GM10248 (cell line): ENCODE measurements around the gene CAMK4.

Experiments used
- CTCF ChIA-PET: fragments of 300-600 bp; sonication (Branson Sonifier 250); formaldehyde crosslinking; extraction: SDS; loops from one replicate; lab custom pipeline; 2021; ENCODE audit warnings: antibody characterized with exemption; lab: Yijun Ruan, JAX
- POLR2A ChIA-PET: fragments of 350-650 bp; sonication (Branson Sonifier 250); formaldehyde crosslinking; extraction: SDS; loops from one replicate; lab custom pipeline; 2020; ENCODE audit warnings: antibody characterized with exemption; lab: Yijun Ruan, JAX
- DNase-seq: peaks from one replicate; pipeline ENCODE4 v3.0.0; 2012; ENCODE audit errors: extremely low spot score
- CTCF ChIP-seq: IDR thresholded peaks from 2 replicates; pipeline ENCODE4 v1.5.1; 2012; ENCODE audit warnings: mild to moderate bottlenecking, low read depth; ENCODE audit errors: extremely low read depth, missing control alignments, control extremely low read depth

Gene CAMK4

GRCh38 chr5:111453295-111453694, 229.1 kb downstream of the CAMK4 start:
- no peak for TF ChIP-seq CTCF
- ChIA-PET CTCF (interaction anchor here (1.2 kb wide), 1 partner anchor 9 kb away, joined by 3 read pairs; no protein-coding TSS in a partner anchor), POLR2A (no interaction called here)
- DNase-seq = no peak

GRCh38 chr5:111453747-111454146, 229.6 kb downstream of the CAMK4 start:
- ChIA-PET CTCF (interaction anchor here (0.7 kb wide), 1 partner anchor 31 kb away, joined by 3 read pairs; no protein-coding TSS in a partner anchor), POLR2A (no interaction called here)
- no peak for TF ChIP-seq CTCF
- no peak for DNase-seq

GRCh38 chr5:111454198-111454622, 230.0 kb downstream of the CAMK4 start:
- TF ChIP-seq CTCF = no peak
- CTCF ChIA-PET = interaction anchor here (0.7 kb wide), 1 partner anchor 30 kb away, joined by 3 read pairs; no protein-coding TSS in a partner anchor
- DNase-seq = no peak
- POLR2A ChIA-PET = no interaction called here

GRCh38 chr5:111454776-111455175, 230.6 kb downstream of the CAMK4 start:
- ChIA-PET CTCF (no interaction called here), POLR2A (no interaction called here)
- TF ChIP-seq CTCF = no peak
- no peak for DNase-seq

GRCh38 chr5:111461255-111461671, 237.1 kb downstream of the CAMK4 start:
- CTCF ChIA-PET = interaction anchor here (0.8 to 1.5 kb wide), 5 partner anchors 8 to 166 kb away, joined by 3 to 6 read pairs (median 3); no protein-coding TSS in a partner anchor
- TF ChIP-seq CTCF = no peak
- POLR2A ChIA-PET = no interaction called here
- peak; percentile 27 for DNase-seq

- no peak for DNase-seq
- no peak for TF ChIP-seq CTCF
- CTCF ChIA-PET = interaction anchor here (0.9 to 1.5 kb wide), 3 partner anchors 8 to 167 kb away, joined by 3 to 6 read pairs (median 3); no protein-coding TSS in a partner anchor
- POLR2A ChIA-PET = no interaction called here
These were observed 237.8 kb downstream of the CAMK4 start for GRCh38 chr5:111461934-111462333.
